Right atrium auricular region (tissue), 2 donors: ENCODE data around the gene TRDN. TPM values are rescaled to one million over a fixed set of nuclear protein-coding genes. Genes with fewer than 3 reads are reported as not detected.

Source experiments
- DNase-seq: peaks from one replicate; pipeline ENCODE4 v3.0.0-alpha.2; 2019; ENCODE audit warnings: low spot score
- H3K27ac ChIP-seq, 2 donors: fragments of 200-600 bp; sonication (generic); 1 replicate in 1 of 2; 2 replicates in 1 of 2; pipeline ENCODE4 v1.5.1; 2016 to 2019
- H3K27me3 ChIP-seq, 2 donors: fragments of 200-600 bp; sonication (generic); one replicate each; pipeline versions ENCODE4 v1.5.1 to v1.6.0; 2017 to 2019
- H3K36me3 ChIP-seq: fragments of 200-600 bp; sonication (generic); one replicate; pipeline ENCODE4 v1.5.1; 2016
- H3K4me1 ChIP-seq, 2 donors: fragments of 200-600 bp; sonication (generic); one replicate each; pipeline versions ENCODE4 v1.5.1 to v1.6.0; 2017 to 2019
- H3K4me3 ChIP-seq, 2 donors: fragments of 200-600 bp; sonication (generic); 1 replicate in 1 of 2; 2 replicates in 1 of 2; pipeline ENCODE4 v1.5.1; 2017 to 2019; ENCODE audit warnings: mild to moderate bottlenecking in 1 of 2, moderate library complexity in 1 of 2
- H3K9me3 ChIP-seq, 2 donors: fragments of 200-600 bp; sonication (generic); one replicate each; pipeline ENCODE4 v1.5.1; 2019
- CTCF ChIP-seq, 2 donors: fragments of 200-600 bp; sonication (generic); IDR thresholded peaks; one replicate each; pipeline ENCODE4 v1.5.1; 2019; ENCODE audit warnings: antibody characterized with exemption in 2 of 2
- total RNA-seq, 2 donors: library from RNA; depleted of rRNA; stranded (reverse); fragments of >200 nt; gene quantifications; one replicate each; pipeline ENCODE4 v1.1.0, GENCODE V29; 2016

TRDN gene
- total RNA-seq, 2 donors from 2014 or later, result 90.2 to 217 TPM

- no peaks in the 10 kb centered on the region for H3K9me3 ChIP-seq
- no peak overlapping the region for H3K27ac ChIP-seq
- no peak for TF ChIP-seq CTCF (IDR thresholded peaks at IDR 0.05)
- H3K27me3 ChIP-seq, result no peaks in the 10 kb centered on the region
- no peaks in the 10 kb centered on the region for H3K4me1 ChIP-seq
- H3K36me3 ChIP-seq, result no peaks in the 10 kb centered on the region
- DNase-seq, result no peak
- H3K4me3 ChIP-seq, result no peak overlapping the region
Observed at GRCh38 chr6:123610779-123611178, 26.0 kb downstream of the TRDN start.

- H3K36me3 ChIP-seq, result no peaks in the 10 kb centered on the region
- no peak for TF ChIP-seq CTCF (IDR thresholded peaks at IDR 0.05)
- H3K4me1 ChIP-seq, result no peaks in the 10 kb centered on the region
- DNase-seq, result no peak
- H3K27ac ChIP-seq, result peak overlapping the region in 1 of 2 donors; percentile 64
- no peaks in the 10 kb centered on the region for H3K27me3 ChIP-seq
- no peaks in the 10 kb centered on the region for H3K9me3 ChIP-seq
- H3K4me3 ChIP-seq, result no peak overlapping the region
Observed at GRCh38 chr6:123604067-123604466, 32.7 kb downstream of the TRDN start.

GRCh38 chr6:123598011-123598410, 38.7 kb downstream of the TRDN start:
- Histone ChIP-seq H3K36me3 (no peaks in the 10 kb centered on the region), H3K27ac (no peak overlapping the region), H3K4me1 (no peaks in the 10 kb centered on the region), H3K4me3 (no peak overlapping the region), H3K9me3 (no peaks in the 10 kb centered on the region), H3K27me3 (no peaks in the 10 kb centered on the region)
- DNase-seq, result no peak
- no peak for TF ChIP-seq CTCF (IDR thresholded peaks at IDR 0.05)

- Histone ChIP-seq H3K27ac (no peak overlapping the region), H3K4me1 (no peaks in the 10 kb centered on the region)
Observed at GRCh38 chr6:123594776-123595175, 42.0 kb downstream of the TRDN start.

GRCh38 chr6:123592426-123592825, 44.3 kb downstream of the TRDN start:
- no peaks in the 10 kb centered on the region for H3K27me3 ChIP-seq
- H3K27ac ChIP-seq, result no peak overlapping the region
- no peak for TF ChIP-seq CTCF (IDR thresholded peaks at IDR 0.05)
- H3K9me3 ChIP-seq, result no peaks in the 10 kb centered on the region
- H3K36me3 ChIP-seq, result no peaks in the 10 kb centered on the region
- no peak overlapping the region for H3K4me3 ChIP-seq
- H3K4me1 ChIP-seq, result peaks cover 0 to 4% of the 10 kb centered on the region in 2 donors
- no peak for DNase-seq

More at GRCh38 chr6:123594776-123595175, 42.0 kb downstream of the TRDN start:
- Histone ChIP-seq H3K27me3 (no peaks in the 10 kb centered on the region), H3K4me3 (no peak overlapping the region), H3K36me3 (no peaks in the 10 kb centered on the region), H3K9me3 (no peaks in the 10 kb centered on the region)
- TF ChIP-seq CTCF (IDR thresholded peaks at IDR 0.05), result no peak
- DNase-seq, result no peak

- peaks cover 0 to 4% of the 10 kb centered on the region in 2 donors for H3K4me1 ChIP-seq
- no peak overlapping the region for H3K27ac ChIP-seq
Observed at GRCh38 chr6:123589973-123590372, 46.8 kb downstream of the TRDN start.

More at GRCh38 chr6:123589973-123590372, 46.8 kb downstream of the TRDN start:
- Histone ChIP-seq H3K4me3 (no peak overlapping the region), H3K9me3 (no peaks in the 10 kb centered on the region), H3K27me3 (no peaks in the 10 kb centered on the region), H3K36me3 (no peaks in the 10 kb centered on the region)
- TF ChIP-seq CTCF (IDR thresholded peaks at IDR 0.05), result no peak
- no peak for DNase-seq
